Measurements from ENCODE around the gene SPTBN2.

SPTBN2 gene

DNA sequence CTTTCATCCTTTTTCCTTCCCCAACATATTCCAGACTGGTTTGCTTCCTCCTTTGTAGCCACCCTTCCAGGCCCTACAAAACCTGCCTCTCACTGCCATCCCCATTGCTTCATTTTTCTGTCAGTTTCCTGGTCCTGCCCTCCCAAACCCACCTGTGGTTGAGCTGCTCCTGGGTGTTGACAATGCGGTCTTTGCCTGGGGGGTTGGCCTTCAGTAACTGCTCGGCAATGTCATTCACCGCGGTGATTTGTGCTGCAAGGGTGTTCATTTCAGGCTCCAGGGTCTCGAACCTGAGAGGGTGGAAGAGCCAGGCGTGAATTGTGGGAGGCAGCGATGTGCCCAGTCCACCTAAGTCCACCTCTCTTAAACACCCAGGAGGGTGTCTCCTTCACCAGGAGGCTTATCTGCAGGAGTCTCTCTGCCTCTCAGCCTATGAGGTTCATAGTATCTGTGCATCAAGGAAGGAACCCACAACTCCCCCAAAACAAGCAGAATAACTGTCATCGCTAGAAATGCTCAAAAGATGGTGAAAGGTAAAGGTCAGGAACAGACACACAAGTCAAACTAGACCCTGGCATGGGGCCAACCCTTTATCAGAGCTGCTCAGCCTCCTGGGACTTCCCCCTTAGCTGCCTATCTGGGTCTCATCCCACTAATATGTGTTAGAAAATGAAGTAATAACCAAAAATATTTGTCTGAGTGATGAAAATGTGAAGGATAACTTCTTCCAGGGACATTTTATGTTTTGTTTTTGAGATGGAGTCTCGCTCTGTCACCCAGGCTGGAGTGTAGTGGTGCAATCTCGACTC, 27.4 kb downstream of the SPTBN2 start:
- no peak for DNase-seq (ENCODE audit: low read depth in 2 of 2)

DNA sequence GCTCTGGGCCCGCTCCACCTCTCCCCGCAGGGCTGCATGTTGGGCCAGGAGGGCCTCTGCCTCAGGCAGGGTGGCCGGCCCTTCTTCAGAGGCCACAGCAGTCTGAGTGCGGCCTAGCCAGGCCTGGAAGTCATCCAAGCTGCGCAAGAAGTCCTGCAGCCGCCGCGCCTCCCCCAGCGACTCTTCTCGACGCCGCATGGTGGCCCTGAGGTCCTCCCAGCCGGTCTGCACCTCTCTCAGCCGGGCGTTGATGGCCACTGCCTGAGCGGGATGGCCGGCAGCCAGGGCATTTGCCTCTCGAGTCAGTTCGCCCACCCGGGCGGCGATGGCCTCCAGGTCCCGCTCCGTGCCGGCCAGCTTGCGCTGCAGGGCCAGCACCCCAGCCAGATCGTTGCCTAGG, 28.3 kb downstream of the SPTBN2 start:
- no peak for DNase-seq (ENCODE audit: low read depth in 2 of 2)

GRCh38 chr11:66700337-66700736, 28.7 kb downstream of the SPTBN2 start:
- no peak for DNase-seq (ENCODE audit: low read depth in 2 of 2)

DNA sequence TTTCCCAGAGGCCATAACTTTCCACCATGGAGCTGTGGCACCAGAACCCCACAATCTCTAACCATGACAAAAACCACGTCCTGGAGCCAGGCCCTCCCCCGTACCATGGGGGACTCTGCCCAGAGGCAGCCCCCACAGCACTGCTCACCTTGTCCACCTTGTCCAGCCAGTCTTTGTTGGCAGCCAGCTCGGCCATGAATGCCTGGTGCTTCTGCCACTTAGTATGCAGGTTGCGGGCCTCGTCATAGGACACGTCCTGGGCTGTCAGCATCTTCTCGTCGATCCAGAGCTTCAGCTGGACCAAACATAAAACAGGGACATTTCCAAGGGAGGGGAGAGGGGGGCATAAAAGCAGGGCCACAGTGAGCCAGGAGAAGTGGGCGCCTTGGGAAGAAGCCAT, 30.5 kb downstream of the SPTBN2 start:
- no peak for DNase-seq (ENCODE audit: low read depth in 2 of 2)

- no peak for DNase-seq (ENCODE audit: low read depth in 2 of 2)
Measured at GRCh38 chr11:66697988-66698387, 31.0 kb downstream of the SPTBN2 start.

GRCh38 chr11:66696146-66696545, 32.9 kb downstream of the SPTBN2 start:
- no peak for DNase-seq (ENCODE audit: low read depth in 2 of 2)

GRCh38 chr11:66694732-66695207, 34.2 kb downstream of the SPTBN2 start:
- peak; percentile 61 to 84 for DNase-seq (ENCODE audit: low read depth in 2 of 2)

GRCh38 chr11:66694056-66694410, 35.0 kb downstream of the SPTBN2 start:
- no peak for DNase-seq (ENCODE audit: low read depth in 2 of 2)

GRCh38 chr11:66693356-66694055, 35.5 kb downstream of the SPTBN2 start:
- DNase-seq (ENCODE audit: low read depth in 2 of 2) = no peak

GRCh38 chr11:66692871-66693331, 36.1 kb downstream of the SPTBN2 start:
- DNase-seq (ENCODE audit: low read depth in 2 of 2) = no peak

DNA sequence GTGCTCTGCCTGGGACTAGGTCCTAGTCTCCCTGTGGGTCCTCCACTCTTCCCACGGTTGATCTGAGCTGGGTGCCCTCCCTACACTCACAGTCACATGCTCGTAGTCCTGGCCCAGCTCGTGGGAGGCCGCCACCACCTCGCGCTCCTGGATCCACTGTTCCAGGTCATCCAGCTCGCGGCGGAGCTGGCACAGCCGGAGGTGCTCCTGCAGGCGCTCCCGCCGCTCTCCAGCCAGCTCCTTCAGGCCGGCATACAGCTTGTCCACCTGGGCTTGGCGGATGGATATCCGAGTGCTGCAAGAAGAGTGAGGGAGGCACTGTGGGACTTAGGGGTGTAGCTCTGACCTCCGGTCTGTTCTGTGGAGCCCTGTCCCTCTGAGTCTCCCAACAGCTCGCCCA, 36.6 kb downstream of the SPTBN2 start:
- DNase-seq (ENCODE audit: low read depth in 2 of 2) = no peak

DNA sequence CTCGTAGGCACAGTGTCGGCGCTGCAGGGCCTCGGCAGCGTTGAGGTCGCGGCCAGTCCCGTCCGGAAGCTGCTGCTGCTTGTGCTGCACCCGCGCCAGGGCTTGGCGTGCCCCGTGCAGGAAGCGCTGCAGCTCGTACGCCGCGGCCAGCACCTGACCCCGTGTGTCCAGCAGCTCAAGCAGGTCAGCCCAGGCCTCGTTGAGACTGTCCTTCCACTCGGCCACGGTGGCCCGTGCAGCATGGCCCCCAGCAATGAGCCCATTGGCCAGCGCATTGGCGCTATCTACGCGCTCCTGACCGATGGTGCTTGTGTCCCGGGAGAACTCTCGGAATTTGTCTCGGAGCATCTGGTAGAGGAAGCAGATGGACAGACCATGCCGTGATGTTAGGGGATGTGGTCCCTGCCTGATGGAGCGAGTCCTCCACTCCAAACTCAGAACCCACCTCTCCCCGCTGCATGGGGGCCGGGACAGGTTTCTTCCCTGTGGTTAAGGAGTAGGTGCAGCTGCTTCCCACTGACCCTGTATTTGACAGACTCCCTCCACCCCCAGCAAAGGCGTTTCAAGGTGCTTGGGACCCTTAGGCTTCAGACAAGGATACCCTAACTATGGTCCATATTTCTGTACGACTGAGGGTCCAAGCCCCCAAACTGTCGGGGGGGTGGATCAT, 37.6 kb downstream of the SPTBN2 start:
- DNase-seq (ENCODE audit: low read depth in 2 of 2) = no peak

- DNase-seq (ENCODE audit: low read depth in 2 of 2) = no peak
Measured at GRCh38 chr11:66689661-66690590, 39.1 kb downstream of the SPTBN2 start.

DNA sequence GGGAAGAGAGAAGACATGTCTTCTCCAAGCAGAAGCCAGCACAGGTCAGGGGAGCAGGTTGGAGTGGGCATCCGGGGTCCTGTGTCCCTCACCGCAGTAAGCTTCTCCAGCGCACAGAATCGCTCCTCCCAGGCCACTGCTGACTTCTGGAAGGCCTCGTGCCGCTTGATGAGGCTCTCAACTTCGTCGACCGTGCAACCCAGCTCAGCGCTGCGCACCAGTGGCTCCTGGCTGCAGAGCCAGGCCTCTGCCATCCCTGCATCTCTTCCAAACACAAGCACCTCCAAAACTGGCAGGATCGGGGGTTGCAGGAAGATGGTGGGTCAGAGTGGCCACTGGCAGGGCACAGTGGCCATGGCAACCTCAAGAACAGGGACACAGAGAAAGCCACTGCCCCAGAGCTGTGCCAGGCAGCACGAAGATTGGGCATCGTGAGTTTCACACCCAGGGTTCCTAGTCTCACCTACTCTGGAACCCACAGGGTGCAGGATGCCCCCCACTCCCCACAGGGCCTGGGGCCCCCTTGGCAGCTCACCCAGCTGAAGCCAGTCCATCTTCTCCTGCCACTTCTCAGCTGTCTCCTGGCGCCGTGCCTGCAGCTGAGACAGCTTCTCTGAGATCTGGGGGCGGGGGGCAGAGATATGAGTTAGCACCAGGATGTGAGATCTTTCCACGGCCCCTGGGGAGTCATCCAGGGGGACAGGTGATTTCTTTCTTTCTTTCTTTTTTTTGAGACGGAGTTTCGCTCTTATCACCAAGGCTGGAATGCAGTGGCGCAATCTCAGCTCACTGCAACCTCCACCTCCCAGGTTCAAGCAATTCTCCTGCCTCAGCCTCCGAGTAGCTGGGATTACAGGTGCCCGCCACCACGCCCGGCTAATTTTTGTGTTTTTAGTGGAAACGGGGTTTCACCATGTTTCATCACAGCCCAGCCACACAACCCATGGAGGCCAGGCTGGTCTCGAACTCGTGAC, 40.2 kb downstream of the SPTBN2 start:
- DNase-seq (ENCODE audit: low read depth in 2 of 2) = no peak

DNA sequence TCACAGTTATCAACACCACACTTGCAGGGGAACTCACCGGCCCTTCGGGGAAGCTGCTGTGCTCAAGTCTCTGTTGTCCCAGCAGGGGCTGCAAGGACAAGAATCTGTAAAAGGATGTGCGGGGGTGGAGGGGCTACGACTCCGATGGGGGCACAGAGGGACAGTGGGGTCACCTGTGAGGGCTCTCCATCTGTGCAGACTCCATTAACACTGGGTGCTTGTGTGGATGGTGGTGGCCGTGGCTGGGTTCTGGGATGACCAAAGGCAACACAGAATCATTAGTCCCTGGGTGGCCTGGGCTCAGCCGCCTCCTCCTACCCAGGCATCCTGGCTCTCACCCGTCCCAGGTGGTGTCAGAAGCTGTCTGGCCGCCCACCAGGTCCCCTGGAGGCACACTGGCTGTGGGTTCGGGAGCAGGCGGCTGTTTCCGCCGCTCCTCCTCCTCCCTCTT, 41.2 kb downstream of the SPTBN2 start:
- DNase-seq (ENCODE audit: low read depth in 2 of 2) = no peak

DNA sequence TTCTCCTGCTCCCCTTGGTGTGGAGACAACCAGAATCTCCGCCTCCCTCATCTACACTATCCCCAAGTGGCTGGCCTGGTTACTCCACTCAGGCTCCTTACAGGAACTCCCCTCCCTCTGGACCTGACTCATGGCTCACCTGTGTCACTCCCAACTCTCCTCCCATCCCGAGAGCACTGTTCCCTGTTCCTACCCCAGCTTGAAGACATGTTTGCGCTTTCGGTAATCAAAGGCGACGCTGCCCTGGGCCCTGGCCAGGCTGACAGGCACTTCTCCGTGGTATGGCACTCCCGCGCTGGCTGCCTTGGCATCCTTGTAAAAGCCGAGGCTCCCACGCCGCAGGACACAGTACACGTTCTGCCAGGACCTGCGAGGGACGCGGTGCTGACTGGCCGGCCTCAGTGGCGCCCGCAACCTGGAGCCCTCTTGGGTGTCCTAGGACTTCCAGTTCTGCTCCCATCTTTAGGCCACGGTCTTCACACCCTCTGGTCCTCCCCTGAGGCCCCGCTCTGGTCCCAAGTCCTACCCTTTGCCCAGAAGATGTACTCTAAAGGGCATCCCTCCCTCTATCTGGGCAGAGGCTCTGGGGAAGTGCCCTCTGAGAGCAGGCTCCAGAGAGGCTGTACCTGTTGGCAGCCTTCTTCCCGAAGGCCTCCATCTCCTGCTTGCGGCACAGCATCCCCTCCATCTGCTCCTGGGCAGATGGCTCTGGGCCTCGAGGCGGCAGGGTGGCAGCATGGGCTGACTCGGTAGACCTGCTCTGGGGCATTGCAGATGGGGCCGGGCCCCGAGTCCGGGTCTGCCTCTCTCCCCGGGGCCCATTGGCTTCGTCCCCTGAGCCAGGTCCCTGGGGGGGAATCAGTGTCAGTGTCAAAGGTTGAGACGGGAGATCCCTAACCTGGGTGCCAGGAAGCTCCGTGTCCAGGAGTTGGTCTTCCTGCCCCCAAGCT, 41.9 kb downstream of the SPTBN2 start:
- no peak for DNase-seq (ENCODE audit: low read depth in 2 of 2)

- no peak for DNase-seq (ENCODE audit: low read depth in 2 of 2)
Measured at GRCh38 chr11:66686100-66686785, 42.8 kb downstream of the SPTBN2 start.

Measured in stimulated activated CD4-positive, alpha-beta T cell treated with anti-CD3 and anti-CD28 coated beads, Interleukin-12 subunit alpha, Interleukin-12 subunit beta, amount 100 ng/mL, for 24 hours (primary cell).